ENCODE data around the gene CSH1.

The CSH1 gene

DNA sequence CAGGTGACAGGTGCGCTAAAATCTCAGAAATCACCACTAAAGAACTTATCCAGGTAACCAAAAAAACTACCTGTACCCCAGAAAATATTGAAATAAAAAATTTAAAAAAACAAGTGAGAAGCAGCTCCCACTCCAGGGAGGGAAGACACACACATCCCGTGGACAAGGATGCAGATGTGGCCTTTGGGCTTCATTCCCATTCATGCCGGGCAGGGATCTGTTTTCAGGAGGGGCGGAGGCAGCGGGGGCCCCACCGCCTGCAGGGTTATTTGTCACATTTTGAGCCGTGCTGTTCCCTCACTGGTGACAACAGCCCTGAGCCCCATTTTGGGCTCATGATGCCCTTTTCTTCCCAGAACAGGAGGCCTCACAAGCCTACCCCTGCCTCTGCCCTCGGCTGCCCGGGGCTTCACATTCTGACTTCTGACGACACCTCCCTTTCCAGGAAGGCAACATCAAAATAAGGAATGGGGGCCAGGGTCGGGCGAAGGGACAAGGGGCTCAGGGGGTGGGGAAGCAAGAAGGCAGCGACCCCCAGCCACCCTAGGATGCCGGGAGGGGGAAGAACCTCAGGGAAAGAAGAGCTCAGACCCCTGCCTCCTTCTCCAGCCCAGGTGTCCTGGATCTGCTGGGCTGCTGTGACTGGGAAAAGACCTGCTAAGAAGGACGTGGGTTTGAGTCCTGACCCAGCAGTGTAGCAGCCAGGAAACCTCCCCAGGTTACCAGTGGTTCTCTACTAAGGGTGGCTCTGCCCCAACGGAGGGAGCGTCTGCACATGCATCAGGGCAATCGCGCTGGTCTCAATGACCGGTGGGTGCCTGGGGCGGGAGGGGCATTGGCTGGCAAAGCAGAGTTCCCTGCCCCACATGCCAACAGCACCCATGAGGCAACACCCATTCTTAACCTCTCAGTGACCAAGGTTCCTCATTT, 38.1 kb upstream of the CSH1 start:
- peak overlapping the region; percentile 38 for H3K27ac Mint-ChIP-seq (ENCODE audit: low read depth)
- DNase-seq (ENCODE audit: low spot score in 2 of 2): no peak
- no peak overlapping the region for H3K4me3 Mint-ChIP-seq
- no peaks in the 10 kb centered on the region for H3K9me3 Mint-ChIP-seq
- H3K4me1 Mint-ChIP-seq: peaks cover 34% of the 10 kb centered on the region
- H3K36me3 Mint-ChIP-seq (ENCODE audit: insufficient read depth): peaks cover 3% of the 10 kb centered on the region
- no peaks in the 10 kb centered on the region for H3K27me3 Mint-ChIP-seq
- no peak for ATAC-seq (replicated peaks; ENCODE audit: extremely low read depth, poor library complexity, severe bottlenecking)

DNA sequence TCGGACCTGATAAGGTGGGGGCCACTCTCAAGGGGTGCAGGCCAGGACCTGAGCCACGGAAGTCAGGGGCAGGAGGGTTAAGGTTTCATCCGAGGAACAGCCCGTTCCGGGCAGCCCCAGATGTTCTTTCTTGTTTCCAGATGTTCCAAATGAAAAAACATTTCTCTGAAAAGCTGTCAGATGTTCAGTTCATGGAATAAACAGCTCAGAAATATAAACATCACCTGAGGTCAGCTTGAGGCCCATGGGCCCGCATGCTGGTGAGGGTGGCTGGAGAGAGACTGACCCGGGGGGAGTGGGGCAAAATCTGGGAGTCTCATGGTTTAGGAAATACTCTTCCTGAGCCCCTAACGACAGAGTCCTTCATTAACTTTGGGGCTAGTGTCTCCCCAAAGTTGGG, 37.2 kb upstream of the CSH1 start:
- no peaks in the 10 kb centered on the region for H3K27me3 Mint-ChIP-seq
- H3K36me3 Mint-ChIP-seq (ENCODE audit: insufficient read depth): peaks cover 3% of the 10 kb centered on the region
- H3K9me3 Mint-ChIP-seq: no peaks in the 10 kb centered on the region
- peak overlapping the region; percentile 38 for H3K27ac Mint-ChIP-seq (ENCODE audit: low read depth)
- no peak for DNase-seq (ENCODE audit: low spot score in 2 of 2)
- peaks cover 26% of the 10 kb centered on the region for H3K4me1 Mint-ChIP-seq
- H3K4me3 Mint-ChIP-seq: no peak overlapping the region
- no peak for ATAC-seq (replicated peaks; ENCODE audit: extremely low read depth, poor library complexity, severe bottlenecking)

DNA sequence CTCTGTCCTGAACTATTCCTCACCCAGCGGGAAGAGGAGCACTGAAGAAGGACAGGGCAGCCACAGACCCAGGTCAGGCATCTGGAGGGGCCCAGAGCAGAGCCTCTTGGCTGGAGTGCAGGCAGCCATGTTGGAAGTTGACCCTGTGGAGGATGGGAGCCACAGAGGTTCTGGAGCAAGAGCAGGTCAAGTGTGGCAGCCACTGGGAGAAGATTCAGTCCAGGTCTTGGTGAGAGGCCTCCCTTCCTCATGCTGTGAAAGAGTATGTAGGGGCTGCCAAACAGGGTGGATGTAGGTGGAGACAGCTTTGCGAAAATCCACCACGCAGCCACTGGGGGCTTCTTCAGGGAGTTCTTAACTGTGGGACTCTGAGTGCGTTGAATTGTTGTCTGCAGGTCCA, 36.3 kb upstream of the CSH1 start:
- peaks cover 22% of the 10 kb centered on the region for H3K4me1 Mint-ChIP-seq
- peak overlapping the region; percentile 79 for H3K4me3 Mint-ChIP-seq
- peak overlapping the region; percentile 73 for H3K27ac Mint-ChIP-seq (ENCODE audit: low read depth)

DNA sequence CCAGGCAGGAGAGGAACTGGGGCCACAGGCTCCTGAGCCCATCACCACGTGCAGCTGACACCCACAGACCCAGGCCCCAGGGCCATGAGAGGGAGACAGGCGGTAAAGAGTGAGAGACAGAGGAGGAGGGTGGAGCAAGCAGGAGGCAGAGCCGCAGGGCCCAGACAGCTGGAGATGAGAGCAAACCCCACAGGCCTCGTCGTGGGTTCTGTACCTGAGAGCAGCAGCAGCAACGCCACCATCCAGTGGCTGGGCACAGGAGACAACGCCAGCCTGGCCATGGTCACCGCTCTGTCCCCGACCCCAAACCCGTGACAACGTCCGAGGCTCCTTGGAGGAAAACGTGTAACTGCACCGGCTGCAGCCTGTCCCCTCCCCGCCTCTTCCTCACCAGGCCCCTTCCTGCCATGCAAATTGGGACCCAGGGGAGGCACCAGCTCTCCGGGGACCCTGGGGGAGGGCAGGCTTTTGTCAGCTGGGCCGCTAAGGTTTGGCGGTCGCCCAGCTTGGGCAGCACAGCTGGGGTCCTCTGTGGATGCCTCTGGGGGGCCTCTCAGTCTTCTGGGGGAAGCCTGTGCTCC, 35.7 kb upstream of the CSH1 start, which contains the start of gene CD79B:
TSS of gene CD79B (minus strand) at position 351 of the 581 bp plus-strand sequence. CDS start at position 281, 70 bp downstream.
- Mint-ChIP-seq H3K4me3 (peak within 1 kb of the TSS; percentile 79), H3K4me1 (peaks cover 22% of the 10 kb centered on the region), H3K27me3 (no peaks in the 10 kb centered on the region), H3K9me3 (no peaks in the 10 kb centered on the region), H3K36me3 (ENCODE audit: insufficient read depth) (peaks cover 1% of the 10 kb centered on the region), H3K27ac (ENCODE audit: low read depth) (peak within 1 kb of the TSS; percentile 73)
- ATAC-seq (replicated peaks; ENCODE audit: extremely low read depth, poor library complexity, severe bottlenecking): peak; percentile 75
- no peak for DNase-seq (ENCODE audit: low spot score in 2 of 2)

More for the DNA sequence above, 36.3 kb upstream of the CSH1 start:
- Mint-ChIP-seq H3K36me3 (ENCODE audit: insufficient read depth) (peaks cover 1% of the 10 kb centered on the region), H3K27me3 (no peaks in the 10 kb centered on the region), H3K9me3 (no peaks in the 10 kb centered on the region)
- ATAC-seq (replicated peaks; ENCODE audit: extremely low read depth, poor library complexity, severe bottlenecking): no peak
- no peak for DNase-seq (ENCODE audit: low spot score in 2 of 2)

DNA sequence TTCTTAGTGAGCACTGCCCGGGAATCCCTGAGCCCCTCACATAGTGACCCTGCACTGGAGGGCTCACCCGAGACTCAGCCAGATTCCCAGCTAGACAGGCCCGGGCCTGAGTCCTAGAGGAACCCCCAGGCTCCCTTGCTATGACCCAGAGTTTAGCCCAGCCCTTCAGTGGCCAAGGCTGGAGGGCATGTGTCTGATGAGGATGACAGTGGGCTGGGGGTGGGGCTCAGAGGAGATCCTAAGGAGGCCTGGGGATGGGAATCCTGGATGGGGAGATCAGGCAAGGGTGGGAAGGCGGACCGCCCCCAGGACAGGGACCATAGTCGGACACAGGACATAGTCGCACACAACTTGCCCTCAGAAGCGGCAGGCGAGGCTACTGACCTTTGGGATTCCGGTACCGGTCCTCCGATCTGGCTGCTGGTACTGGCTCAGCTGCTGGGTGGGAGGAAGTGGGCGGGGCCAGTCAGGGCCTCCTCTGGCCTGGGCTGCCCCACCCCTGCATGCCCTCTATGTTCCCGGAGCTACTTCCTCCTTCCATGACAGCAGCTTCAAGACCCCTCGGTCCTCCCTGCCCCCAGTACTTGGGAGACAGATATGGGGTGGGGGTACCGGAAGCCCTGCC, 34.7 kb upstream of the CSH1 start:
- peak; percentile 74 for ATAC-seq (replicated peaks; ENCODE audit: extremely low read depth, poor library complexity, severe bottlenecking)
- Mint-ChIP-seq H3K4me3 (peak overlapping the region; percentile 79), H3K9me3 (no peaks in the 10 kb centered on the region), H3K27ac (ENCODE audit: low read depth) (peak overlapping the region; percentile 73), H3K4me1 (peaks cover 22% of the 10 kb centered on the region), H3K36me3 (ENCODE audit: insufficient read depth) (peaks cover 1% of the 10 kb centered on the region), H3K27me3 (no peaks in the 10 kb centered on the region)
- DNase-seq (ENCODE audit: low spot score in 2 of 2): peak in 1 of 2 donors; percentile 22

DNA sequence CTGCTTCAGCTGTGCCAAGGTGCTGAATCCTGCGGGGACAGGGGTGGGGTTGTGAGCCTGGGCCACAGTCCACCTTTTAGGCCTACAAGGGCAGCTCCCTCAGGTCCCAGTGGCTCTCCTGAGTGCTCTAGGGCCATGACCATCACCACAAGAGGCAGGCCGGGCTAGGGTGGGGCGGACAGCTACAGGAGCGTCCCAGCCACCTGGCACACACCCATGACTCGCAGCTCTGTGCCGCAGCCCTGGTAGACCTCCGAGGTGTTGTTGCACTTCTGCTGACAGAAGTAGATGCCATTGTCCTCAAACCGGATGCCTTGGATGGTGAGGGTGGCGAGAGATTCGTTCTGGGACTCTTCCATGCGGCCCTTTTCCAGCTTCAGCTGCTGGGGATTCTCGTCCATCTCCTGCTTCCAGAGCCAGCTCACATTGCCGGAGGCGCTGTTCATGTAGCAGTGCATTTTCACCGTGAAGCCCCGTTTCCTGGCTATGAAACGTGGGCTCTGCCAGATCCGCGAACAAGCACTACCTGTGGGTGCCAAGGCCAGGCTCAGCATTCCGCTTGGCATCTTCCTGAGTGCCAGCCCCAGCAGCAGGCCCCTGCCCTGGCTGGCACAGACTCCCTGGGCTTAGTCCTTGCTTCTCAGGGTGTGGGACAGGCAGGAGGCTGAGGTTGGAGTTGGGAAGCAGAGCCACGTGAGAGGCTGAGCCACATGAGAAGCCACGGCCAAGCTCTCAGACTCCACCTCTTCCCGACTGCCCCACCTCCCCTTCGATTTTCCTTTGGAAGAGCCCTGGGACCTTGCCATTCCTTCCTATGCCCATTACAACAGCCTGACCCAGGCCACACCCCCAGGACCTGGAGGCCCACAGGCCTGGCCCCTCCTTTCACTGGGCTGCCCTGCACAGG, 33.7 kb upstream of the CSH1 start:
- Mint-ChIP-seq H3K27me3 (no peaks in the 10 kb centered on the region), H3K27ac (ENCODE audit: low read depth) (peak overlapping the region; percentile 73), H3K9me3 (no peaks in the 10 kb centered on the region), H3K36me3 (ENCODE audit: insufficient read depth) (peaks cover 1% of the 10 kb centered on the region), H3K4me1 (peaks cover 22% of the 10 kb centered on the region), H3K4me3 (peak overlapping the region; percentile 79)
- ATAC-seq (replicated peaks; ENCODE audit: extremely low read depth, poor library complexity, severe bottlenecking) (no peak), DNase-seq (ENCODE audit: low spot score in 2 of 2) (no peak)

DNA sequence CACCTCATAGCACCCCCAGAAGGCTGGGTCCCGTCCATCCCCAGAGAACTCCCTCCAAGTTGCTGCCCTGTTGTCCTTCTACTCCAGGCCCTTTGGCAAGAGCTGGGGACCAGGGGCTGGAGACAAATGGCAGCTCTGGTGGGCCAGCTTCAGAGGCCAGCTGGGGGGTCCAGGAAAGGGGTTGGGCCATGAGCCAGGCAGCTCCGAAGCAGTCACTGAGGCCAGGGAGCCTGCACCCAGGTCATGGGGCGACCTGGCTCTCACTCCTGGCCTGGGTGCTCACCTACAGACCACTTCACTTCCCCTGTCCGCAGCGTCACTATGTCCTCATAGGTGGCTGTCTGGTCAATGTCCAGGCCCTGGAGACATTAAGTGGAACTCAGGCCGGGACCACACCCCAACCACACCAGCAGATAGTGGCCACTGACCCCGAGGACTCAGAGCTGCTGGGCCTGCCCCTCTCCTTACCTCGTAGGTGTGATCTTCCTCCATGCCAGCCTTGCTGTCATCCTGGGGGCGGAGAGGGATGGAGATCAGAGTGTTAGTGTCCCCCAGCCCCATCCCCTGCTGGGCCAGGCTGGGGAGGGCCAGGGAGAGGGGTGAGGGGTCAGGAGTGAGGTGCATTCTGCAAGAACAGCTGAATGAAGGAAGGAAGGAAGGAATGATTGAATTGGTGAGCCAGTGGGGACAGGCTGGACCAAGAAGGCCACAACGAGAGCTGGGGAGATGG, 32.8 kb upstream of the CSH1 start:
- ATAC-seq (replicated peaks; ENCODE audit: extremely low read depth, poor library complexity, severe bottlenecking) (no peak), DNase-seq (ENCODE audit: low spot score in 2 of 2) (no peak)
- no peaks in the 10 kb centered on the region for H3K9me3 Mint-ChIP-seq
- no peak overlapping the region for H3K27ac Mint-ChIP-seq (ENCODE audit: low read depth)
- peaks cover 22% of the 10 kb centered on the region for H3K4me1 Mint-ChIP-seq
- no peak overlapping the region for H3K4me3 Mint-ChIP-seq
- H3K36me3 Mint-ChIP-seq (ENCODE audit: insufficient read depth): peaks cover 1% of the 10 kb centered on the region
- H3K27me3 Mint-ChIP-seq: no peaks in the 10 kb centered on the region

DNA sequence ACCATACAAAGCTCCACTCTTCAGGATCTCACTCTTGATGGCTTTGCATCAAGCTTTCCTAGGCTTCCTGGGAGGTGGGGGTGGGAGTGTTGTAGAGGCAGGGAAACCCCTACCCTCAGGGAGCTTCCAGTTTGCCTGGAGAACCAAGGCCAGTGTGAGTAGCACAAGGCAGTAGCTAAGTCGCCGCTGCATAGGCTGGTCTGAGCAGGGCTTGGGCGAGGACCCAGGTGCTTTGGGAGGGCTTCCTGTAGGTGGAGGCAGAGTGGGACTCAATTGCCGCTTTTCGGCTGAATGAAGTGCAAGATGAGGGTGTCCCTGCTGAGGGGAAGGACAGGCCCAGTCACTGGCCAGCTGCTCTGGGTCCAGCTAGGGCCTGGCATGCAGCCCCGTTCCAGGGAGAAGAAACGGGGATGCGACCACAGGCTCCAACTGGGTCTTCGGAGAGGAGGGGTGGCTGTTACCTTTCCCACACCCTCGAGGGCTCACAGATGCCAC, 31.8 kb upstream of the CSH1 start:
- H3K4me3 Mint-ChIP-seq: no peak overlapping the region
- no peaks in the 10 kb centered on the region for H3K9me3 Mint-ChIP-seq
- no peak overlapping the region for H3K27ac Mint-ChIP-seq (ENCODE audit: low read depth)
- no peak for ATAC-seq (replicated peaks; ENCODE audit: extremely low read depth, poor library complexity, severe bottlenecking)
- peaks cover 22% of the 10 kb centered on the region for H3K4me1 Mint-ChIP-seq
- no peak for DNase-seq (ENCODE audit: low spot score in 2 of 2)
- H3K36me3 Mint-ChIP-seq (ENCODE audit: insufficient read depth): peaks cover 1% of the 10 kb centered on the region
- H3K27me3 Mint-ChIP-seq: no peaks in the 10 kb centered on the region

DNA sequence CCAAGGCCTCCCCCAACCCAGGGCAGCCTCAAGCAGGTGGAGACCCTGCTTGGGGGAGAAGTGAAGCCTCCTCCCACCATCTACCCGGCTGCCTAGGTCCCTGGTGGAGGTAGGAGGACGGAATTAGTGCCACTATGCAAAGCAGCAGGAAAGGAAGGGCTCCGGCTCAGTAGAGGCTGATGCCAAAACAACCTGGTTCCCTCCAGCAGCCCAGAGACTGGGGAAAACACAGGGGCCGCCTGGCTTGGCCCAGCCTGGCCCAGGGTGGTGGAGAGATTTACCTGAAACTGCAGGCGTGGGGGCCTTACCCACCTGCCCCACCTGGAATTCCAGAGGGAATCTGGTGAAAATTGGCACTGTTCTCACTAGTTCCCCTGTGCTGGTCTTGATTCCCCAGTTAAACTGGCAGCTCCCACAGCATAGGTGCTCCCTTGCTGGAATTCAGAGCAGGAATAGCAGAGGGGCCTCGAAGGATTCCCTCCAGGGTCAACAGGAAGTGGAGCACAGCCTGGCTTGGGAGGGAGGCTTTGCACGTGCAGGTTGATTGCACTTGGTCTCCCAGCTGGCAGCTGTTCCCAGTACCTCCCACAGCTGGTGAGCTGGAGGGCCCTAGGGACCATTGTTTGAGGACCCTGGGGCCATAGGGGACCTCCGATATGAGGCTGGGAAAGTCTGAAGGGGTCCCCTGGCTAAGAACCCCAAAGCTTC, 31.2 kb upstream of the CSH1 start:
- Mint-ChIP-seq H3K4me3 (no peak overlapping the region), H3K36me3 (ENCODE audit: insufficient read depth) (no peaks in the 10 kb centered on the region), H3K27me3 (no peaks in the 10 kb centered on the region), H3K9me3 (no peaks in the 10 kb centered on the region), H3K4me1 (peaks cover 20% of the 10 kb centered on the region), H3K27ac (ENCODE audit: low read depth) (no peak overlapping the region)
- ATAC-seq (replicated peaks; ENCODE audit: extremely low read depth, poor library complexity, severe bottlenecking) (no peak), DNase-seq (ENCODE audit: low spot score in 2 of 2) (no peak)

DNA sequence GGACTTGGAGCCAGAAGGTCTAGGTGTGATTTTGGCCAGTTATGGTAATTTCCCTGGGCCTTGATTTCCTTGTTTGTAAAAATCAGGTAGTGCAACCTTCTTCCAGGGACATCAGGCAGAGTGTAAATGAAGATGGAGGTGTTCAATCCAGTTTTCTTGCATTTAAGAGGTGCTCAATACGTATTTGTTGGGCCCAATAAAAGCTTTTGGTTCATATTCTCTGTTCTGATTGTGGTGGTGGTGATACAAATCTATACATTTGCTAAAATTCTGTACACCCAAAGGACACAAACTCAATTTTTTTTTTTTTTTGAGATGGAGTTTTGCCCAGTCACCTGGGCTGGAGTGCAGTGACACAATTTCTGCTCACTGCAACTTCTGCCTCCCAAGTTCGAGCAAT, 29.8 kb upstream of the CSH1 start:
- ATAC-seq (replicated peaks; ENCODE audit: extremely low read depth, poor library complexity, severe bottlenecking): no peak
- no peak for DNase-seq (ENCODE audit: low spot score in 2 of 2)
- Mint-ChIP-seq H3K4me3 (no peak overlapping the region), H3K4me1 (peaks cover 8% of the 10 kb centered on the region), H3K27ac (ENCODE audit: low read depth) (no peak overlapping the region), H3K9me3 (no peaks in the 10 kb centered on the region), H3K27me3 (no peaks in the 10 kb centered on the region), H3K36me3 (ENCODE audit: insufficient read depth) (no peaks in the 10 kb centered on the region)

DNA sequence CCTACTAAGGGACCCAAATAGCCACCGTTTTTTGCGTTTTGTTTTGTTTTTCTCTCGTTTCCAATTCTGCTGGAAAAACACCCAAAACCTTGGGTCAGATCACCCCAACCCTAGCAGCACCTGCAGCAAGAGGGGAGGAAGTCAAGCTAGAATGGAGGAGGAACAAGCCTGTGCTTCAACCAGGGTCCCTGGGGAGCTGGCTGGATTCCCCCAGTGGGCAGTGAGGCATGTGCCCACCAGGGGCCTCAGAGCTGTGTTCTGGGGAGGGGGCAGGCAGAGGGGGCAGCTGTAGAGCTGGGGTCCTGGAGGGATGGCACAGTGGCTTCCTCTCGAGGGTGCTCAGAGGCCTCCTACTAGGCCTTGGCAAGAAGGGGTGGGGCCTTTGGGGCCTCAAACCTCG, 29.2 kb upstream of the CSH1 start:
- H3K4me1 Mint-ChIP-seq: peaks cover 2% of the 10 kb centered on the region
- H3K27ac Mint-ChIP-seq (ENCODE audit: low read depth): no peak overlapping the region
- no peak overlapping the region for H3K4me3 Mint-ChIP-seq
- no peaks in the 10 kb centered on the region for H3K9me3 Mint-ChIP-seq
- ATAC-seq (replicated peaks; ENCODE audit: extremely low read depth, poor library complexity, severe bottlenecking): no peak
- no peak for DNase-seq (ENCODE audit: low spot score in 2 of 2)
- no peaks in the 10 kb centered on the region for H3K36me3 Mint-ChIP-seq (ENCODE audit: insufficient read depth)
- no peaks in the 10 kb centered on the region for H3K27me3 Mint-ChIP-seq

Data from central memory CD8-positive, alpha-beta T cell (primary cell).